G401.6 (cell line): Measurements from ENCODE around the gene ST3GAL3.

Experiments
- FAIRE-seq: peaks from 2 replicates; lab custom pipeline; 2012; peaks lifted over from hg19 to GRCh38; lab: Jason Lieb, UNC

The ST3GAL3 gene

GRCh38 chr1:43942411-43942810 lies 235.1 kb downstream of the ST3GAL3 start:
- FAIRE-seq: no peak

- FAIRE-seq: no peak
These were observed 237.5 kb downstream of the ST3GAL3 start for GRCh38 chr1:43944860-43945259.

GRCh38 chr1:43945674-43946235 lies 238.4 kb downstream of the ST3GAL3 start:
- no peak for FAIRE-seq

- peak; percentile 75 for FAIRE-seq
These were observed 239.1 kb downstream of the ST3GAL3 start, which contains the start of gene IPO13 for GRCh38 chr1:43946236-43947060. IPO13 (plus strand) TSS chr1:43946950; CDS start chr1:43947601, 651 bp downstream.

- no peak for FAIRE-seq
These were observed 239.9 kb downstream of the ST3GAL3 start for GRCh38 chr1:43947061-43947873.

- FAIRE-seq: no peak
These were observed 240.6 kb downstream of the ST3GAL3 start for GRCh38 chr1:43947874-43948437.

- no peak for FAIRE-seq
These were observed 242.3 kb downstream of the ST3GAL3 start for GRCh38 chr1:43949678-43950077.

- FAIRE-seq: no peak
These were observed 244.0 kb downstream of the ST3GAL3 start for GRCh38 chr1:43951021-43951985.

GRCh38 chr1:43952731-43953346 lies 245.5 kb downstream of the ST3GAL3 start:
- FAIRE-seq: no peak

GRCh38 chr1:43953361-43953760 lies 246.0 kb downstream of the ST3GAL3 start:
- no peak for FAIRE-seq

GRCh38 chr1:43954036-43954435 lies 246.7 kb downstream of the ST3GAL3 start:
- no peak for FAIRE-seq

GRCh38 chr1:43956234-43956633 lies 248.9 kb downstream of the ST3GAL3 start:
- FAIRE-seq: no peak

- no peak for FAIRE-seq
These were observed 250.2 kb downstream of the ST3GAL3 start for GRCh38 chr1:43957407-43958040.

- no peak for FAIRE-seq
These were observed 251.3 kb downstream of the ST3GAL3 start for GRCh38 chr1:43958351-43959255.

- FAIRE-seq: no peak
These were observed 253.5 kb downstream of the ST3GAL3 start for GRCh38 chr1:43960798-43961197.

GRCh38 chr1:43961692-43962091 lies 254.4 kb downstream of the ST3GAL3 start:
- FAIRE-seq: no peak

- no peak for FAIRE-seq
These were observed 255.0 kb downstream of the ST3GAL3 start for GRCh38 chr1:43962324-43962723.

GRCh38 chr1:43963006-43963405 lies 255.7 kb downstream of the ST3GAL3 start:
- no peak for FAIRE-seq

GRCh38 chr1:43963890-43964289 lies 256.6 kb downstream of the ST3GAL3 start:
- FAIRE-seq: no peak
